ENCODE data around the gene POLR1A.

The POLR1A gene

GRCh38 chr2:85988914-85989270 lies 116.8 kb downstream of the POLR1A start:
- no peak for TF ChIP-seq CTCF (IDR thresholded peaks at IDR 0.05)

GRCh38 chr2:85988175-85988913 lies 117.3 kb downstream of the POLR1A start:
- TF ChIP-seq CTCF (IDR thresholded peaks at IDR 0.05): no peak

- no peak for TF ChIP-seq CTCF (IDR thresholded peaks at IDR 0.05)
Measured at GRCh38 chr2:85987266-85988174, 118.2 kb downstream of the POLR1A start.

- TF ChIP-seq CTCF (IDR thresholded peaks at IDR 0.05): no peak
Measured at GRCh38 chr2:85986121-85986520, 119.6 kb downstream of the POLR1A start.

- no peak for TF ChIP-seq CTCF (IDR thresholded peaks at IDR 0.05)
Measured at GRCh38 chr2:85984788-85985187, 120.9 kb downstream of the POLR1A start.

- TF ChIP-seq CTCF (IDR thresholded peaks at IDR 0.05): no peak
Measured at GRCh38 chr2:85983766-85984165, 121.9 kb downstream of the POLR1A start.

- TF ChIP-seq CTCF (IDR thresholded peaks at IDR 0.05): no peak
Measured at GRCh38 chr2:85981579-85982247, 124.0 kb downstream of the POLR1A start.
